Liver (tissue), 9 donors: ENCODE results near the gene DENND2D. TPM values are rescaled to one million over a fixed set of nuclear protein-coding genes. Genes with fewer than 3 reads are reported as not detected.

Experiments
- DNase-seq: peaks from one replicate; pipeline ENCODE4 v3.0.0-alpha.2; 2017; ENCODE audit warnings: low spot score
- H3K27ac ChIP-seq, 2 donors: one replicate each; pipeline ENCODE4 v1.7.0; 2013; ENCODE audit warnings: inconsistent platforms in 2 of 2, low read length in 2 of 2, control low read depth in 1 of 2, low read depth in 1 of 2, mild to moderate bottlenecking in 1 of 2
- H3K27me3 ChIP-seq, 4 donors: one replicate each; pipeline versions ENCODE4 v1.6.1 to v1.7.0; 2013; ENCODE audit warnings: low read length in 3 of 4, inconsistent platforms in 1 of 4, mild to moderate bottlenecking in 1 of 4, moderate library complexity in 1 of 4; ENCODE audit not compliant: control insufficient read depth in 4 of 4, insufficient read depth in 4 of 4
- H3K36me3 ChIP-seq, 4 donors: one replicate each; pipeline versions ENCODE4 v1.6.1 to v1.7.0; 2013; ENCODE audit warnings: low read length in 3 of 4, mild to moderate bottlenecking in 3 of 4, low read depth in 1 of 4, moderate library complexity in 1 of 4; ENCODE audit not compliant: control insufficient read depth in 4 of 4, insufficient read depth in 3 of 4
- H3K4me1 ChIP-seq, 4 donors: one replicate each; pipeline versions ENCODE4 v1.6.1 to v1.7.0; 2013; ENCODE audit warnings: low read length in 3 of 4, mild to moderate bottlenecking in 3 of 4, moderate library complexity in 1 of 4; ENCODE audit not compliant: control insufficient read depth in 4 of 4, insufficient read depth in 4 of 4
- H3K4me3 ChIP-seq, 3 donors: one replicate each; pipeline versions ENCODE4 v1.6.1 to v1.7.0; 2013; ENCODE audit warnings: low read length in 3 of 3, control low read depth in 1 of 3, low read depth in 1 of 3, mild to moderate bottlenecking in 1 of 3
- H3K9ac ChIP-seq, 2 donors: one replicate each; pipeline ENCODE4 v1.7.0; 2013; ENCODE audit warnings: low read length in 2 of 2, mild to moderate bottlenecking in 2 of 2, moderate library complexity in 2 of 2, control low read depth in 1 of 2, low read depth in 1 of 2
- H3K9me3 ChIP-seq, 4 donors: one replicate each; pipeline versions ENCODE4 v1.6.1 to v1.7.0; 2013; ENCODE audit warnings: low read length in 3 of 4; ENCODE audit not compliant: control insufficient read depth in 4 of 4
- EGR1 ChIP-seq, 2 donors: IDR thresholded peaks; 2 replicates each; pipeline ENCODE4 v1.6.1; 2016 to 2018; ENCODE audit warnings: antibody characterized with exemption in 2 of 2, low read depth in 2 of 2
- FOXA1 ChIP-seq: IDR thresholded peaks from 2 replicates; pipeline ENCODE4 v1.6.1; 2016; ENCODE audit warnings: antibody characterized with exemption
- FOXA2 ChIP-seq: IDR thresholded peaks from 2 replicates; pipeline ENCODE4 v1.6.1; 2016; ENCODE audit warnings: antibody characterized with exemption
- GABPA ChIP-seq, 2 donors: IDR thresholded peaks in 1 of 2; conservative IDR thresholded peaks in 1 of 2; 2 replicates each; pipeline ENCODE4 v1.6.1; 2016; ENCODE audit warnings: antibody characterized with exemption in 2 of 2, mild to moderate bottlenecking in 1 of 2, moderate library complexity in 1 of 2
- HNF4A ChIP-seq, 2 donors: conservative IDR thresholded peaks; 2 replicates each; pipeline ENCODE4 v1.6.1; 2016; ENCODE audit warnings: antibody characterized with exemption in 2 of 2, mild to moderate bottlenecking in 2 of 2
- HNF4G ChIP-seq: IDR thresholded peaks from 2 replicates; pipeline ENCODE4 v1.6.1; 2016; ENCODE audit warnings: antibody characterized with exemption
- JUND ChIP-seq, 2 donors: IDR thresholded peaks; 2 replicates each; pipeline ENCODE4 v1.6.1; 2016; ENCODE audit warnings: antibody characterized with exemption in 2 of 2
- NR2F2 ChIP-seq: IDR thresholded peaks from 2 replicates; pipeline ENCODE4 v1.6.1; 2016; ENCODE audit warnings: antibody characterized with exemption
- RAD21 ChIP-seq, 2 donors: IDR thresholded peaks; 2 replicates each; pipeline ENCODE4 v1.6.1; 2016; ENCODE audit warnings: antibody characterized with exemption in 2 of 2, mild to moderate bottlenecking in 2 of 2
- RXRA ChIP-seq, 2 donors: IDR thresholded peaks; 2 replicates each; pipeline ENCODE4 v1.6.1; 2017 to 2018; ENCODE audit warnings: antibody characterized with exemption in 2 of 2, mild to moderate bottlenecking in 1 of 2
- SP1 ChIP-seq: IDR thresholded peaks from 2 replicates; pipeline ENCODE4 v1.6.1; 2018; ENCODE audit warnings: antibody characterized with exemption, mild to moderate bottlenecking
- TAF1 ChIP-seq: conservative IDR thresholded peaks from 2 replicates; pipeline ENCODE4 v1.6.1; 2016; ENCODE audit warnings: antibody characterized with exemption, mild to moderate bottlenecking
- YY1 ChIP-seq: IDR thresholded peaks from 2 replicates; pipeline ENCODE4 v1.6.1; 2016; ENCODE audit warnings: antibody characterized with exemption, mild to moderate bottlenecking
- WGBS: extraction: QIAGEN DNeasy Blood & Tissue Kit; methylation state at CpG from one replicate; pipeline ENCODE4 v1.1.7; 2013; 5-methylcytosine and 5-hydroxymethylcytosine counted together
- polyA plus RNA-seq, 2 donors: library from polyadenylated mRNA; stranded (reverse) in 1 of 2; unstranded in 1 of 2; fragments of 200-250 nt in 1 of 2; fragments of >200 nt in 1 of 2; fragmentation: Nextera tagmentation in 1 of 2; extraction: Ambion mirVana in 1 of 2; gene quantifications; one replicate each; pipeline versions ENCODE4 v1.2.1 to v1.2.3, GENCODE V29; 2013 to 2015
- total RNA-seq, 2 donors: library from RNA; depleted of rRNA; stranded (reverse); fragments of >200 nt; gene quantifications; one replicate each; pipeline ENCODE4 v1.2.3, GENCODE V29; 2014
- TF ChIP-seq, protein P1 (sequence below): IDR thresholded peaks from 2 replicates; pipeline ENCODE4 v1.6.1; 2016; ENCODE audit warnings: antibody characterized with exemption
- TF ChIP-seq, protein P2 (sequence below): IDR thresholded peaks from 2 replicates; pipeline ENCODE4 v1.6.1; 2016; ENCODE audit warnings: antibody characterized with exemption
- TF ChIP-seq, protein P3 (sequence below): IDR thresholded peaks from 2 replicates; pipeline ENCODE4 v1.6.1; 2016; ENCODE audit warnings: antibody characterized with exemption
- TF ChIP-seq, protein P4 (sequence below): IDR thresholded peaks from 2 replicates; pipeline ENCODE4 v1.6.1; 2016; ENCODE audit warnings: antibody characterized with exemption, mild to moderate bottlenecking
- TF ChIP-seq, protein P5 (sequence below): fragments of 150-350 bp; IDR thresholded peaks from 2 replicates; pipeline ENCODE4 v1.5.1; 2017; ENCODE audit warnings: improper control_type of control experiment, low read depth, low read length; ENCODE audit not compliant: missing input control
- donor health status: healthy.
- donor health status: healthy.
- donor health status: healthy.
- donor health status: healthy.
- donor health status: healthy.

The DENND2D gene
- total and polyA plus RNA-seq, 4 donors = 8.8 to 20.7 (median 12.8) TPM

DNA sequence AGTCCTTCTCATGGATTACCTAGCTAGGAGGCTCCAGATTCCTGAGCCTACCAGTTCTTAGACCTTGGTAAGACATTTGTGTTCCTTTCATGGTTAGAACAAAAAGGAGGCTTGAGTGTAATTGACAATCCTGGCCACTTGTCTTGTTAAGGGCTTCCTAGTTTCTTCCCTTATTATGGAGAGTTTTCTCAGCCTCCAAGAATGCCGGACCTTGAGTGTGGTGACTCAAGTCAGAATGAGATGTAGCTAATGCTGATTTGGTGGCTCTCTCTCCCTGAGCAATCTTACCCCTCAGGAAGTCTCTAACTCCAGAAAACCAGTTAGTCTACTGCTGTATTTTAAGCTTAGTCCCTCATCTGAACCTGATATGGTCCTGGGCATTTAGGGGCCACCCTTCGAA, 41.4 kb upstream of the DENND2D start (continued):
- TF ChIP-seq, protein P1, sequence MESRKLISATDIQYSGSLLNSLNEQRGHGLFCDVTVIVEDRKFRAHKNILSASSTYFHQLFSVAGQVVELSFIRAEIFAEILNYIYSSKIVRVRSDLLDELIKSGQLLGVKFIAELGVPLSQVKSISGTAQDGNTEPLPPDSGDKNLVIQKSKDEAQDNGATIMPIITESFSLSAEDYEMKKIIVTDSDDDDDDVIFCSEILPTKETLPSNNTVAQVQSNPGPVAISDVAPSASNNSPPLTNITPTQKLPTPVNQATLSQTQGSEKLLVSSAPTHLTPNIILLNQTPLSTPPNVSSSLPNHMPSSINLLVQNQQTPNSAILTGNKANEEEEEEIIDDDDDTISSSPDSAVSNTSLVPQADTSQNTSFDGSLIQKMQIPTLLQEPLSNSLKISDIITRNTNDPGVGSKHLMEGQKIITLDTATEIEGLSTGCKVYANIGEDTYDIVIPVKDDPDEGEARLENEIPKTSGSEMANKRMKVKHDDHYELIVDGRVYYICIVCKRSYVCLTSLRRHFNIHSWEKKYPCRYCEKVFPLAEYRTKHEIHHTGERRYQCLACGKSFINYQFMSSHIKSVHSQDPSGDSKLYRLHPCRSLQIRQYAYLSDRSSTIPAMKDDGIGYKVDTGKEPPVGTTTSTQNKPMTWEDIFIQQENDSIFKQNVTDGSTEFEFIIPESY = no peak
- no peak for TF ChIP-seq YY1

DNA sequence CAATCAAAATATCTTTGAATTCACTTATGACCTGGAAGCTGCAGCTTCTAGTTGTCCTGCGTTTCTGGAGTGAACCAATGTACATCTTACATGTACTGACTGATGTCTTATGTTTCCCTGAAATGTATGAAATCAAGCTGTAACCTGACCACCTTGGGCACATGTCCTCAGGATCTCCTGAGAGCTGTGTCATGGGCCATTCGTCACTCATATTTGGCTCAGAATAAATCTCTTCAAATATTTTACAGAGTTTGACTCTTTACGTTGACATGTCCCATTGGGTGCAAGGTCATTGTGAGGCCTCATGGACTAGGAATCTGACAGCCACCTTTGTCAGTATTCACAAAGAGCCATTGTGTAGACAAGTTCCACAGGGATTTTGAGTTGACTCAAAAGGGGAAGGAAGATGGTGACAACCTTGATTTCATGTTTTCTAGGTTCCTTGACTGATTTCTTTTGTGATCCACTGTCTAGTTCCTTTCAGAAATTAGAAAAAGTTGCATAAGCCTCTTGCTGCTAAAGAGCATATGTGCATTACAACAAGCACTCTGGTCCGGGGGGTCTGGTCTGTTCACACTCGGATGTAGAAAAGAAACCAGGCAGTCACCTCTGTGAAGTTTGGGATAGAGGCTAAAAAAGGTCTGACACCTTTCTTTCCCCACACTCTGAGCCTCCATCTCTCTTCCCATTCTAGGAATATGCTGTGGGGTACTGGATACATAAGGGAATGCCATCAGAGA, 37.8 kb upstream of the DENND2D start:
- 90% methylated on average over 5 of the region's 5 CpGs for WGBS

More for the DNA sequence above, 37.8 kb upstream of the DENND2D start:
- no peaks in the 10 kb centered on the region for H3K9me3 ChIP-seq
- H3K4me1 ChIP-seq = no peaks in the 10 kb centered on the region
- H3K27ac ChIP-seq = no peak overlapping the region
- TF ChIP-seq, protein P2, sequence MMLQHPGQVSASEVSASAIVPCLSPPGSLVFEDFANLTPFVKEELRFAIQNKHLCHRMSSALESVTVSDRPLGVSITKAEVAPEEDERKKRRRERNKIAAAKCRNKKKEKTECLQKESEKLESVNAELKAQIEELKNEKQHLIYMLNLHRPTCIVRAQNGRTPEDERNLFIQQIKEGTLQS = no peak
- TF ChIP-seq TAF1 = no peak
- TF ChIP-seq NR2F2 = no peak
- TF ChIP-seq FOXA1 = no peak
- TF ChIP-seq, protein P3, sequence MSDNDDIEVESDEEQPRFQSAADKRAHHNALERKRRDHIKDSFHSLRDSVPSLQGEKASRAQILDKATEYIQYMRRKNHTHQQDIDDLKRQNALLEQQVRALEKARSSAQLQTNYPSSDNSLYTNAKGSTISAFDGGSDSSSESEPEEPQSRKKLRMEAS = no peak
- TF ChIP-seq JUND (IDR thresholded peaks at IDR 0.05) = no peak
- no peak for TF ChIP-seq YY1
- TF ChIP-seq, protein P1 = no peak
- no peak for TF ChIP-seq FOXA2
- no peak for TF ChIP-seq GABPA (IDR thresholded peaks at IDR 0.05 in 1 of 2, conservative IDR thresholded peaks at IDR 0.05 in 1 of 2)
- TF ChIP-seq EGR1 (IDR thresholded peaks at IDR 0.05; ENCODE audit: low read depth in 2 of 2) = no peak
- TF ChIP-seq HNF4G = no peak
- no peak for TF ChIP-seq RXRA (IDR thresholded peaks at IDR 0.05)
- no peak for TF ChIP-seq SP1
- TF ChIP-seq, protein P4, sequence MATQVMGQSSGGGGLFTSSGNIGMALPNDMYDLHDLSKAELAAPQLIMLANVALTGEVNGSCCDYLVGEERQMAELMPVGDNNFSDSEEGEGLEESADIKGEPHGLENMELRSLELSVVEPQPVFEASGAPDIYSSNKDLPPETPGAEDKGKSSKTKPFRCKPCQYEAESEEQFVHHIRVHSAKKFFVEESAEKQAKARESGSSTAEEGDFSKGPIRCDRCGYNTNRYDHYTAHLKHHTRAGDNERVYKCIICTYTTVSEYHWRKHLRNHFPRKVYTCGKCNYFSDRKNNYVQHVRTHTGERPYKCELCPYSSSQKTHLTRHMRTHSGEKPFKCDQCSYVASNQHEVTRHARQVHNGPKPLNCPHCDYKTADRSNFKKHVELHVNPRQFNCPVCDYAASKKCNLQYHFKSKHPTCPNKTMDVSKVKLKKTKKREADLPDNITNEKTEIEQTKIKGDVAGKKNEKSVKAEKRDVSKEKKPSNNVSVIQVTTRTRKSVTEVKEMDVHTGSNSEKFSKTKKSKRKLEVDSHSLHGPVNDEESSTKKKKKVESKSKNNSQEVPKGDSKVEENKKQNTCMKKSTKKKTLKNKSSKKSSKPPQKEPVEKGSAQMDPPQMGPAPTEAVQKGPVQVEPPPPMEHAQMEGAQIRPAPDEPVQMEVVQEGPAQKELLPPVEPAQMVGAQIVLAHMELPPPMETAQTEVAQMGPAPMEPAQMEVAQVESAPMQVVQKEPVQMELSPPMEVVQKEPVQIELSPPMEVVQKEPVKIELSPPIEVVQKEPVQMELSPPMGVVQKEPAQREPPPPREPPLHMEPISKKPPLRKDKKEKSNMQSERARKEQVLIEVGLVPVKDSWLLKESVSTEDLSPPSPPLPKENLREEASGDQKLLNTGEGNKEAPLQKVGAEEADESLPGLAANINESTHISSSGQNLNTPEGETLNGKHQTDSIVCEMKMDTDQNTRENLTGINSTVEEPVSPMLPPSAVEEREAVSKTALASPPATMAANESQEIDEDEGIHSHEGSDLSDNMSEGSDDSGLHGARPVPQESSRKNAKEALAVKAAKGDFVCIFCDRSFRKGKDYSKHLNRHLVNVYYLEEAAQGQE = no peak
- no peak for TF ChIP-seq RAD21 (IDR thresholded peaks at IDR 0.05)
- no peak for TF ChIP-seq HNF4A (conservative IDR thresholded peaks at IDR 0.05)
- TF ChIP-seq, protein P5, sequence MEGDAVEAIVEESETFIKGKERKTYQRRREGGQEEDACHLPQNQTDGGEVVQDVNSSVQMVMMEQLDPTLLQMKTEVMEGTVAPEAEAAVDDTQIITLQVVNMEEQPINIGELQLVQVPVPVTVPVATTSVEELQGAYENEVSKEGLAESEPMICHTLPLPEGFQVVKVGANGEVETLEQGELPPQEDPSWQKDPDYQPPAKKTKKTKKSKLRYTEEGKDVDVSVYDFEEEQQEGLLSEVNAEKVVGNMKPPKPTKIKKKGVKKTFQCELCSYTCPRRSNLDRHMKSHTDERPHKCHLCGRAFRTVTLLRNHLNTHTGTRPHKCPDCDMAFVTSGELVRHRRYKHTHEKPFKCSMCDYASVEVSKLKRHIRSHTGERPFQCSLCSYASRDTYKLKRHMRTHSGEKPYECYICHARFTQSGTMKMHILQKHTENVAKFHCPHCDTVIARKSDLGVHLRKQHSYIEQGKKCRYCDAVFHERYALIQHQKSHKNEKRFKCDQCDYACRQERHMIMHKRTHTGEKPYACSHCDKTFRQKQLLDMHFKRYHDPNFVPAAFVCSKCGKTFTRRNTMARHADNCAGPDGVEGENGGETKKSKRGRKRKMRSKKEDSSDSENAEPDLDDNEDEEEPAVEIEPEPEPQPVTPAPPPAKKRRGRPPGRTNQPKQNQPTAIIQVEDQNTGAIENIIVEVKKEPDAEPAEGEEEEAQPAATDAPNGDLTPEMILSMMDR = no peak
- no peaks in the 10 kb centered on the region for H3K36me3 ChIP-seq
- no peak overlapping the region for H3K9ac ChIP-seq
- no peak for DNase-seq
- no peak overlapping the region for H3K4me3 ChIP-seq
- peaks cover 0 to 4% (median 2%) of the 10 kb centered on the region in 4 donors for H3K27me3 ChIP-seq
